Hematopoietic multipotent progenitor cell (in vitro differentiated cells): ENCODE data around the gene OSBPL10. TPM values are rescaled to one million over a fixed set of nuclear protein-coding genes. Genes with fewer than 3 reads are reported as not detected.

Source experiments
- DNase-seq, 3 donors: peaks; one replicate each; pipeline ENCODE4 v3.0.0-alpha.2; 2011 to 2015; ENCODE audit warnings: low read depth in 2 of 3, low spot score in 2 of 3
- total RNA-seq: library from RNA; depleted of rRNA; stranded (reverse); fragments of >200 nt; gene quantifications from one replicate; pipeline ENCODE4 v1.2.3, GENCODE V29; 2012

Gene OSBPL10
- total RNA-seq, 1 donor = 0.81 TPM

- peak in 1 of 3 donors; percentile 44 for DNase-seq
Observed at GRCh38 chr3:31636694-31637442, 344.2 kb downstream of the OSBPL10 start.

GRCh38 chr3:31636049-31636448 lies 345.0 kb downstream of the OSBPL10 start:
- DNase-seq = no peak

GRCh38 chr3:31635545-31635944 lies 345.5 kb downstream of the OSBPL10 start:
- no peak for DNase-seq

- no peak for DNase-seq
Observed at GRCh38 chr3:31634476-31634875, 346.6 kb downstream of the OSBPL10 start.

- peak in 2 of 3 donors; percentile 18 to 45 for DNase-seq
Observed at GRCh38 chr3:31629054-31629453, 352.0 kb downstream of the OSBPL10 start.

GRCh38 chr3:31625358-31625757 lies 355.7 kb downstream of the OSBPL10 start:
- DNase-seq = no peak

GRCh38 chr3:31624083-31624709 lies 356.9 kb downstream of the OSBPL10 start:
- DNase-seq = no peak

GRCh38 chr3:31622636-31623288 lies 358.3 kb downstream of the OSBPL10 start:
- no peak for DNase-seq

GRCh38 chr3:31621314-31621713 lies 359.7 kb downstream of the OSBPL10 start:
- DNase-seq = no peak

GRCh38 chr3:31620656-31621055 lies 360.4 kb downstream of the OSBPL10 start:
- no peak for DNase-seq

- DNase-seq = no peak
Observed at GRCh38 chr3:31616711-31617110, 364.4 kb downstream of the OSBPL10 start.

GRCh38 chr3:31615071-31615875 lies 365.8 kb downstream of the OSBPL10 start:
- DNase-seq = no peak

- no peak for DNase-seq
Observed at GRCh38 chr3:31614162-31614921, 366.7 kb downstream of the OSBPL10 start.

- DNase-seq = no peak
Observed at GRCh38 chr3:31613654-31614053, 367.4 kb downstream of the OSBPL10 start.

- DNase-seq = no peak
Observed at GRCh38 chr3:31613177-31613576, 367.9 kb downstream of the OSBPL10 start.

Other genes starting within 250 kb of the OSBPL10 start
- under 0.01 TPM for gene ZNF860, start 488 bp upstream of the OSBPL10 start, total RNA-seq
- gene GPD1L, start 125.4 kb upstream of the OSBPL10 start, total RNA-seq = 5.9 TPM